B cell (primary cell): Measurements from ENCODE around the gene TGM6.

Source experiments
- EZH2 ChIP-seq: IDR thresholded peaks from 2 replicates; pipeline ENCODE4 v1.6.1; 2012; ENCODE audit warnings: borderline replicate concordance, low read depth, mild to moderate bottlenecking, moderate library complexity, low read length; ENCODE audit not compliant: insufficient read depth, poor library complexity, severe bottlenecking
- TF ChIP-seq, protein P1 (sequence below): fragments of 200-600 bp; IDR thresholded peaks from one replicate; pipeline ENCODE4 v1.8.0; 2022; ENCODE audit warnings: antibody characterized with exemption, mild to moderate bottlenecking

DNA sequence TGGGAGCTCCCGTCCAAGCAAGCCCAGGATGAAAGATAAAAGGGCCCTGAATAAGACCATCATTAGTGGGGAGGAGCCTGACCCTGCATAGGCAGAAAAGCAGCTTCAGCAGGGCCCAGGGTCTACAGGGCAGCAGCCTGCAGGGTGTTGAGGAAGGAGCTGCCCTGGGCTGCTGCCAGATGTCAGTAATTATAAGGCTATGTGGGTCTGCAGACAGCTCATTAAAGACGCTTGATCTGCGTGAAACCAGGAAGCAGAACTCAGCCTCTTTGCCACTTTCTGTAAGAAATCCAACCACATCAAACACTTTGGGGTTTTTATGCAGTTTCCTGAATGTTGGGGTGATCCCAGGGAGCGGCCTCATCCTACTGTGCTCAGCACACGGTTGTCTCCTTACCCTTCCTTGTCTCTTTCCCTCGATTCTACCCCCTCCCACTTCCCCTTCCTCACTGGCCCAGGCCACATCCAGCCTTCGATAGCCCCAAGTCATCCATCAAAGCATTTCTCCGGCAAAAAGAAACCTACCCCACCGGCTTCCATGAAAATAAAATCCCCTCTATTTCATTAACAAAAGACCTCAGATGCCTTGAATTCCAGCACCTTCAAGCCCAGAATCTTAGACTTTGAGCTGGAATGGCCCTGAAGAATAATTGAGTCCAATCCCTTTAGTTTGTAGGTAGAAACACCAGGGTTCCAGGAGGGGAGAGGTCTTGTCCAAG is 1.0 kb upstream of the TGM6 start:
- TF ChIP-seq, protein P1, sequence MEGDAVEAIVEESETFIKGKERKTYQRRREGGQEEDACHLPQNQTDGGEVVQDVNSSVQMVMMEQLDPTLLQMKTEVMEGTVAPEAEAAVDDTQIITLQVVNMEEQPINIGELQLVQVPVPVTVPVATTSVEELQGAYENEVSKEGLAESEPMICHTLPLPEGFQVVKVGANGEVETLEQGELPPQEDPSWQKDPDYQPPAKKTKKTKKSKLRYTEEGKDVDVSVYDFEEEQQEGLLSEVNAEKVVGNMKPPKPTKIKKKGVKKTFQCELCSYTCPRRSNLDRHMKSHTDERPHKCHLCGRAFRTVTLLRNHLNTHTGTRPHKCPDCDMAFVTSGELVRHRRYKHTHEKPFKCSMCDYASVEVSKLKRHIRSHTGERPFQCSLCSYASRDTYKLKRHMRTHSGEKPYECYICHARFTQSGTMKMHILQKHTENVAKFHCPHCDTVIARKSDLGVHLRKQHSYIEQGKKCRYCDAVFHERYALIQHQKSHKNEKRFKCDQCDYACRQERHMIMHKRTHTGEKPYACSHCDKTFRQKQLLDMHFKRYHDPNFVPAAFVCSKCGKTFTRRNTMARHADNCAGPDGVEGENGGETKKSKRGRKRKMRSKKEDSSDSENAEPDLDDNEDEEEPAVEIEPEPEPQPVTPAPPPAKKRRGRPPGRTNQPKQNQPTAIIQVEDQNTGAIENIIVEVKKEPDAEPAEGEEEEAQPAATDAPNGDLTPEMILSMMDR, result no peak
- TF ChIP-seq EZH2, result no peak
